Activated CD8-positive, alpha-beta memory T cell treated with anti-CD3 and anti-CD28 coated beads for 24 hours (primary cell): Measurements from ENCODE around the gene FHAD1.
A peak's percentile ranks its signal among the peaks of the same experiment; 100 is the strongest.

Experiments
- DNase-seq: peaks from one replicate; pipeline ENCODE4 v3.0.0-alpha.2; 2020

The FHAD1 gene

DNA sequence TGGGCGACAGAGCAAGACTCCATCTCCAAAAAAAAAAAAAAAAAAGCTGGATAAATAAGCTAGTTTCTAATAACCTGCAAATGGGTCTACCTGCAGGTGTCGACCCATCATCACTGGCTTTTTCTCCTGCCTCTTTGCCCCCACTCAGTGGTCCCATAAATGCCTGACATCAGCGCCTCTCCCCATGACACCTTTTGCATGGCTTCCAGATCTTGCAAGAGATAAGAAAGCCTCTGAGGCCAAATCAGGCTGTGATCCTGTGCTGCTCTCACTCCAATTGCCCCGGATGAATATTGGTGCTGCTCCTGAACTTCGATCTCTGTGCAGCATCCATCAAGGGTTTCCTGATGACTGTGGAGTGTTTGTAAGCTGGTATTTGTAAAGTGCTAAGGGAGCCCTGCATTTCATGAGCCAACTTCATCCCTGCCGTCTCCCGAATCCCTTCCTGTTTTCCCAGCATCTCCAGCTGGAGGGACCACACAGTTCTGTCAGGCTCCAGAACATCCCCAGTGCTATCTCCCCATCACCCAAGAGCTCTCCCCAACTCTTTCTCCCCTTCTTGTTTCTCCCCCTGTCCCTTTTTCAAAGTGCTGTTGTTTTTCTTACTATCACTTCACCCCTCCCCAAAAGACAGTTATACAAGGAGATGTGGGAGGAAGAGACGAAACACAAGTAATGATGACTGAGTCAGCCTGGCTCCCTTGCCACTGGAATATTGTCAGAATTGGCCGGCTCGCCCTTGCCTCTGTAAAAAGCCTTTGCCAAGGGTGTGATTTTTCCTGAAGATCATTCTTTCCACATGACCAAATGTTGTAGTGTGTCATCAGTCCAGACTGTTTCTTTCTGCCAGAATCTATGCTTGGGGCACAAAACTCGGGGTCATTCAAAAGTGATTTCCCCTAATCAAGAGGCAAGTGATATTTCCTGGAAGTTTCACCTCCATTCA lies 159.9 kb downstream of the FHAD1 start:
- no peak for DNase-seq

- no peak for DNase-seq
Measured at GRCh38 chr1:15407580-15407979, 160.6 kb downstream of the FHAD1 start.

- no peak for DNase-seq
Measured at GRCh38 chr1:15408890-15409387, 161.9 kb downstream of the FHAD1 start.

- DNase-seq, result peak; percentile 92
Measured at GRCh38 chr1:15409388-15410222, 162.6 kb downstream of the FHAD1 start, which contains the start of gene EFHD2. Gene EFHD2, plus strand, starts transcription at chr1:15409888. Its CDS starts 84 bp downstream, at chr1:15409972.

DNA sequence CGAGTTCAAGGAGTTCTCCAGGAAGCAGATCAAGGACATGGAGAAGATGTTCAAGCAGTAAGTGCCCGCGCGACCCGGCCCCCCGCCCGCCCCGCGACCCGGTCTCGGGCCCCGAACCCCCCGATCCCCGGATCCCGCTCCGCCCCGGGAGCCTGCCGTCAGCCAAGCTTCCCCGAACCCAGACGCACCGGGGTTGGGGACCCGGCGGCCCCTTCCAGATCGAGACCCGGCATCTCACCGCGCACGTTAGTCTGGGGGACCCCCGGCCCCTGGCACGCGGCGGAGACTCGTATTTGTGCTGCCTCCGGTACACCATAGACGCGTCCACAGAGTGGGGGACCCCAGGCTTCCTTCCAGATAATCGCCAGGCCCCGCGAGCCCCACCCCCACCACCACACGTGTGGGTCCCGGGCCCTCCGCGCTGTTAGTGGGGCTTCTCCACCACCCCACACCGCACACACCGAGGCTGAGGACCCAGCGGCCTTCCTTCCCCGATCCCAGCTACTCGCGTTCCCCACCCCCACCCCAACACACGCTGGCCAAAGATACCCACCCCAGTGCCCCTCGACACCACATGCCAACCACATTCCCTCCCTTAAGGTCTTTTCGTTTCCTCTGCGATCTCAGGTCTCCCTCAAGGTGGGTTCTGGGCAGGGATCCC lies 163.3 kb downstream of the FHAD1 start:
- no peak for DNase-seq

GRCh38 chr1:15410884-15411245 lies 163.8 kb downstream of the FHAD1 start:
- no peak for DNase-seq

GRCh38 chr1:15411593-15412137 lies 164.6 kb downstream of the FHAD1 start:
- DNase-seq, result peak; percentile 71

DNA sequence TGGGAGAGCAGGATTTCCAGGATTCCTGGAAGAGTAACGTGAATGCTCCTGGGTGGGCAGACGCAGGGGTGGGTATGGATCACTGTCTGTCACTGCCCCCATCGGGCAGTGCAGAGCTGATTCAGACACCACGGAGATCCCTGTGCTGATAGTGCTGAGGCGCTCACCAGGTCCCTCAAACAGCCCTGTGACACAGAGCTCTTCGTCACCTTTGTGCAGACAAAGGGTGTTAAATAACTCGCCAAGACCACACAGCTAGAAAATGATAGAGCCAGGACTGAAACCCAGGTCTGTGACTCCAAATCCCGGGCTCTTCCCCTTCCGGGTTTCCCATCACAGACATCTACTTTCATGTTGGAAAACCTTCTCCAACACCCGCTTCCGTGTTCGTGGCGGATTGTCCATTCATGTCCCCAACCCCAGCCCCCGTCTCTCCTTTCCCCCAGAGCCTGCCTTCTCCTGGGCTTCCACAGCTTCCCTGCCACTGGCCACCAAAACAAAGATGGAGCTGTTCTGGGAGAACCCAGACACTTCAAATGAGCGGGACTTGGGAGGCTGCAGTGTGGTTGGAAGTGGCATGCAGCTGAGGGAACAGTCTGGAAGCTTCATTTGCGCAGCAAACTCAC lies 165.3 kb downstream of the FHAD1 start:
- peak; percentile 66 for DNase-seq

DNA sequence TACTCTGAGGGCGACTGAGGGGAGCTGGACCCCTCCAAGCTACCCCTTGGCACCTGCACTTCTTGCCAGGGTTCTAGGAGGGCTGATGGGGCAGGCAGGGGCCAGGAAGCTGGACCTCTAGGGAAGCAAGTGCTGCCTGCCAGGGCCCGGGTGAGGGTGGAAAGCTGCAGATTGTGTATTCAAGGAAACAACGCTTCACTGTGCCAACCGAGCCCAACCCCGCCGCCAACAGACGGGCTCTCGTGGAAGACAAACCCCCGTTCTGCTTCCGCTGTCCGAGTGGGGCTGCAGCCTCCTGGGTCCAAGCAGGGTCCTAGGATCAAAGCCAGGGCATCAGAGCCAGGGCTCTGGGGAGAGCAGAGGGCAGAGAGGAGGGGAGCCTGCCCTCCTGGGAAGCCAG lies 165.8 kb downstream of the FHAD1 start:
- no peak for DNase-seq

DNA sequence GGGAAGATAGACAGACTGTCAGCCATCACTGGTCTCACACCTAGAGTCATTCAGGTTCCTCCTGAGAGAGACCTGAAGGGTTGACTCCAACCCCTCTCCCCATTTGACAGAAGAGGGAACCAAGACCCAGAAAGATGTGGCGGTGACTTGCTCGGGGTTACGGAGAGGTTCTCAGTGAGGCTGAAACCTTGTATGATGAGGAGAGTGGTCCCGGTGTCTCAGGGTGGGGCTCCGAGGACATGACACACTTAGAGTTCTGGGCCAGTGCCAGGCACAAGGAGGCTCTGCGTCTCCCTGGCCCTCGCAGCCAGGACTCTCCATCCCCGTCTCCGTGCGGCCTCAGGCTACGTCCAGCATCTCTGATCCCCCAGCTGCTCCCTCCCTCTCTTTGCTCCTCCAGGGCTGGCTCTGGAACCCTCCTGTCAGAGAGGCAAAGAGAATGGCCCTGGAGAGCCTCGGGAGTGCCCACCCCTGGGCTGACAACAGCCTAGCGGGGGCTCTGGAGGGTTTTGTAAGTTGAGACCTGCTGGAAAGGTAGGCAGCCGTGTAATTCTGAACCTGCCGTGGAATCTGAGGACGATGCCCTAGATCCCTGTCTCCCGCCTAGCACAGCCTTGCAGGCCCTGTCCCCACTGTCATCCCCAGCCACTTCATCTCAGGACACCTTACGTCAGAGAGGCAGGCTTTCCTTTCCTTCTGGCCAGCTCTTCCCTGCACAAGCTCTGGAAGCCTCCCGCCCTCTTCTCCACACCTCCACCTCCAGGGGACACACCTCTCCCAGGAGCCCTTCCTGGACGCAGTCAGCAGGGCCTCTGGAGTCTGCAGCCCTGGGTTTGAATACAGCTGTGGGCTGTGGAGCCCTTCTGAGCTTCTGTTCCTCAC lies 166.8 kb downstream of the FHAD1 start:
- no peak for DNase-seq

GRCh38 chr1:15414445-15414983 lies 167.5 kb downstream of the FHAD1 start:
- DNase-seq, result no peak

DNA sequence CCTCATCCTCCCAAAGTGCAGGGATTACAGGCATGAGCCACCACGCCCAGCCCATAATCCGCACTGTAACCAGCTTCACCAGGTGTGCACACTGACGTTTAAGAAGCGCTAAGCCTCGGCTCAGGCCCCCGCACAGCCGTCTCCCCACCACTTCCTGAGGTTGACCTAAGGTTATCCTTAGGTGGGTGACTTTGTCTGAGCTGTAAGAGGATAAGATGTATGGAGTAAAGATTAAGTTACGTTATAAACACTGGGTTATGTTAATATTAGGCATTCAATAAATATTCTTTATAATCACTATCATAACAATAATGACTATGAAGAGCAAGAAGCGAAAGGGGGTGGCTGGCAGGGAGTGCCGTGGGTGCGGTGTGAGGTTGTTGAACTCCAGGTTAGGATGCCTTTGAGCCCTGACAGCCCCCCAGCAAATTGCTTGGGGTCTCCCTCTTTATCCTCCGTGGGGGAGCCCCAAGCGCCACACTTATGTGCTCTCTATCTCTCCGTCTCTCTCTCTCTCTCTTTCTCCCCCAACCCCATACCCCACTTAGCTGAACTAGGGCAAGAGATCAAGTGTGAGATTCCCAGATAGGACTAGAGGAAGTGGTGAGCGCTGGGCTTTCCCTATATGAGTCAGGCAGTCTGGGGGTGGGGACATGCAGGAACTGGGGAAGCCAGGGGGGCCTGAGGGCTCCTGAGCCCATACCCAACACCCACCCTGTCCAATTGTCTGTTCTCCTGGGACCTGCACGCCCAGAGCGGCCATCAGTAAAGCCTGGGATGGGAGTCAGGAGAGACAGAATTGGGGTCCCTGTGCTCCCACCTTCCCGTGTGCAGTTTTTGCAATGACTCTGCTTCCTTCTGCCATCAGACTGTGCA lies 170.3 kb downstream of the FHAD1 start:
- peak; percentile 78 for DNase-seq

GRCh38 chr1:15418806-15419515 lies 171.9 kb downstream of the FHAD1 start:
- no peak for DNase-seq

DNA sequence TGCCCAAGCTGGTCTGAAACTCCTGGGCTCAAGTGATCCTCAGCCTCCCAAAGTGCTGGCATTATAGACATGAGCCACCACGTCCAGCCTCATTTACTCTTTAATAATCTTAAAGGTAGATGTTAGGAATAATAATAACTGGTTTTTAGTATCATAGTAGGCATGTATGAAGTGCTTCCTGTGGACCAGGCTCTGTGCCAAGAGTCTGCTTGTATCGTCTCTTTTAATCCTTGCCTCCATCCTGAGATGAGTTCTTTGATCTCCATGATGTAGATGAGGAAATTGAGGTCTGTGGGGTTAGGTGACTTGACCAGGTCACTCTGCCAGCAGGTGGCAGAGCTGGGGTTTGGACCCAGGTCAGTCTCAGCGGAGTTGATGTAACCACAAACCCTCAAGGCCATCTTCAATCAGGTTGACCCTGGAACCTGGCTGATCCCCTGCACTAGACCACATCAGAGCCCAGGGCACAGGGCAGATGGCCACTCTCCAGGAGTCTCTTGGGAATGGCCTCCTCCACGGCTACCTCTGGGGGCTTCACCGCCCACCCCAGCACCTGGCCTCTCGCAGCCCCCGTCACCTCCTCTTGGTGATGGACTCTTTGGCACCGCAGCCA lies 173.9 kb downstream of the FHAD1 start:
- DNase-seq, result no peak

DNA sequence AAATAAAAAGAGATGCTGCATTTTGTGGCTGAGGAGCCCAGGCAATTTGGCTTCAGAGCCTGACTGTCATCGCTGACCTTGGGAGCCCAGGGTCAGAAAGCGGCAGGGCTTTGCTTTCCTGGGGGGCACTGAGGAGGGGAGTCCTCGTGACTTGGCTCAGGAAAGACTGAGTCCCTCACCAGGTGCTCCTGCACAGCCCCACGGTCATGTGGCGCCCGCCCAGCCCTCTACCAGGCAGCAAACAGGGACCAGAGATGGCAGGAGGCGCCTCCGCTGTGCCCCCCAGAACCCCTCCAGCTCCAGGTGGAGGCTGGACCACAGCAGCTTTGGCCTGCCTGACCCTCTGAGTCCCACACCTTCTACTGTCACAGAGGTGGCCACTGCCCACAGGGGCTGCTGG lies 175.8 kb downstream of the FHAD1 start:
- no peak for DNase-seq

DNA sequence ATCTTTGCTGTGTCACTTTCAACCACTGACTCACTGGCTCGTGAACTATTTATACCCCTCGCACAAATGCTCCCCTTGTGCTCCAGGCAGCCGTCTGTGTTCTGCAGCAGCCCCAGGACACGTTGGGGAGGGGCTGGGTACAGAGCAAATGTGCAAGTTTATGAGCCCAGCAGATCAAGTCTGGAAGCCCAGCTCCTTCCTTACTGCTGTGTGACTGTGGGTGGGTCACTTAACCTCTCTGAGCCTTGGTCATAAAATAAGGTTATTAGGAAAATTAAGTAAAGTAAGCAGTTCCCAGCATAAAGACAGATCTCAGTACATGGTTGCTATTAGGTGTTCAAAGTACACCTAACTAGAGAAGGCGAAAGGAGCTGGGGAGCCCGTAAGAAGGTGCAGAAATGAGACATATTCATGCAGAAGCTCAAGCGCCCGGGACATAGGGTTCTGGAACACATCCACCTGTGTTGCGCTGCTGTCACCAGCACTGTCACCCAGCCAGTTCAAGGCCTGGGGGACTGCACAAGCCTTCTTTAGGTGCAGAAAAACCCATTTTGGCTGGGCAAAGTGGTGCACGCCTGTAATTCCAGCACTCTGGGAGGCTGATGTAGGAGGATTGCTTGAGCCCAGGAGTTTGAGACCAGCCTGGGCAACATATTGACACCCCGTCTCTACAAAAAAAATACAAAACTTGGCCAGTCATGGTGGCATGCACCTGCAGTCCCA lies 176.5 kb downstream of the FHAD1 start:
- no peak for DNase-seq

DNA sequence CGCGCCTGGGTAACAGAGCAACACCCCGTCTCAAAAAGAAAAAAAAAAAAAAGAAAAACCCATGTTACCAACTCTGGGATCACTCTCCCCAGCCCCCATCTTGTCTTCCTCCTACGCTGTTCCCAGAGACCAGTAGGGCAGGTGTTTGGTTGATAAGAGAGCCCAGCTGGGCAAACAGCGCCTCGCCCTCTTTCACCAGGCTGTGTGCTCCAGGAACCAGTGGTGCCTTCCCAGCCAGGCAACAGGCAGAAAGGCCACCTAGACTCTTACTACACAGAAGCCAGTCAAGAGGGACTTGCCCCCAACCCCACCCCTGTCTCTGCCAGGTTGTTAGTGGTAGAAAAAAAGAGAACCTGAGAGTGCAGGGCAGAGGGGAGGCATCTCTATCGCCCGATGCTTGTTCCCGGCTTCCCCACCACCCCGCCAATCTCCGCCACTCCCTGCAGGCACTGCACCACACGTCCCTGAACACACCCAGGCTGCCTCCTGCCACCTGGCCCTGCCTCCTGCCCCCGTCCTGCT lies 177.2 kb downstream of the FHAD1 start:
- DNase-seq, result no peak

DNA sequence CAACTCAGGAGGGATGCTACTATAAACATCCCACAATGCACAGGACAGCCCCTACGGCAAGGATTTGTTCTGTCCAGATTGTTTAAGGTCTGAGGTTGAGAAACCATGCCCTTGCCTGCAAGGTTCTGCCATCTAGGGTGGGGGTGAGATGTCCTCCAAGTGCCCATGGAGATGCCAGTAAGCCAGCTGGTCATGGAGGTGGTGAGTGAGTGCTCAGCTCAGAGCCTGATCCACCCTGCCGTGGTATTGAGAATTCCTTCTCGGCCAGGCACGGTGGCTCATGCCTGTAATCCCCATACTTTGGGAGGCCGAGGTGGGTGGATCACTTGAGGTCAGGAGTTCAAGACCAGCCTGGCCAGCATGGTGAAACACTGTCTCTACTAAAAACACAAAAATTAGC lies 178.0 kb downstream of the FHAD1 start:
- no peak for DNase-seq
